A673 (cell line): ENCODE results near the gene SLC39A3.

Experiments
- CTCF ChIP-seq: fragments of 300-800, 200-600 bp; sonication (generic); conservative IDR thresholded peaks from 2 replicates; pipeline ENCODE4 v1.5.1; 2017; ENCODE audit warnings: low read depth, mild to moderate bottlenecking, antibody characterized with exemption, low read length, moderate library complexity, mixed read lengths
- EZH2 ChIP-seq: fragments of 200-600 bp; sonication (generic); IDR thresholded peaks from 2 replicates; pipeline ENCODE4 v1.6.1; 2017; ENCODE audit warnings: borderline replicate concordance, low read depth, mild to moderate bottlenecking, mixed read lengths, antibody characterized with exemption, low read length; ENCODE audit not compliant: poor library complexity, severe bottlenecking

- no peak for TF ChIP-seq CTCF
- TF ChIP-seq EZH2 = no peak
Measured at GRCh38 chr19:2735374-2735773, 4.4 kb downstream of the SLC39A3 start.
